IPS-NIHi7 (cell line): ENCODE data around the gene TP73.

ENCODE experiments used
- DNase-seq: peaks from one replicate; pipeline ENCODE4 v3.0.0; 2012; ENCODE audit warnings: mixed read lengths; ENCODE audit errors: extremely low spot score

Gene TP73

DNA sequence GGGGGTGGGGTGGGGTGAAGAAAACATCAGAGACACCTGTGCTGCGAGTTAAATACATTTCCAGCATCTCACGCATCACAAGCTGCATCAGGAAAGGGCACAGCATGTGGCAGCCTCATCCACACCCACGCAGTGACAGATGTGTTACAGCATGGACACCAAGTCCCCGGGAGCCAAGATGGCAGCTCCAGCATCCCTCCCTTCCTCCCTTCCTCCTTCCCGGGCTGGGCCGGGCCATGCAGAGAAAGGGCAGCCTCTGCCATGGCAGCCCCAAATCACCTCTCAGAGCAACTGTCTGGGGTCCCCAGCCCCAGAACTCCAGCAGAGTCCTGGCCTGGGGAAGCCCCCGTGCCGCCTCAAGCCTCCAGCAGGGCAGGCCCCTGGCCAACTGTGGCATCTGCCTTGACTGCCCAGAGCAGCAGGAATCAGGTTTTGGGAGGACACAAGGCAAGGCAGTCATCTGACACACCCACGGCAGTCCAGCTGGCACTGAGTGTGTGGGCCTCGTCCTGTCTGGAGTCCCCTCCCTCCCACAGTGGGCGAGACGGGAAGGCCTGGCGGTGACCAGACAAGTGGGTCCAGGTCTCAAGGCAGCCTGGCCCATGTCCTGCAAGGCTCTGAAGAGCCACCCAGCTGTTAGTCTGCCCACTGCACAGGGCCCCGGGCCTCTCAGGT, 126.4 kb downstream of the TP73 start:
- DNase-seq, result no peak

DNA sequence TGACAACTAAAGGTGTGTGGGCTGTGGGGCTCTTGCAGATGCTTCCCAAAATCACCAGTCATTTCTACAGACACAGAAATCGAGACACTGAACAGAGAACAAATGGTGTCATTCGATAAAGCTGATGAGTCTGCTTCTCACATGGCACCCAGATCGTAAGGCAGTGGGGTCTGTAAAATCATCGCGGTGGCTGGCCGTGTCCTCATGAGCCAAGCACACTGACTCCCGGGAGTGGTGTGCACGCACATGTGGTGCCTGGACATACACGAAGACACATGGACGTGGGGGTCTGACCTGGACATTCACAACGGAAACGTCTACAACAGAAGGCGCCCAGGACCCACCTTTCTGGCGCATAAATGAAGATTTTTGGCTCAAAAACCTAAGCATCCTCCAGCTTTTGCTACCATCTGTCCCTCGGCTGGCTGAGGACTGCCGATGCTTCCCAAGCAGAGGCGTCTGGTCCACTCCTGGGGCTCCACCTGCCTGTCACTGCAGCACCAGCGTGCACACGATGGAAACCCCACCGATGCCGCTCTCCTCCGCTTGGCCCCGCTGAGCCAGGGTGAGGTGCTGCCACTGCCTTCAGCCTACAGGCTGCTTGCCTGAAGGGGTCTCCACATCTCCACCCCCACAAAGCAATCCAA, 127.1 kb downstream of the TP73 start:
- no peak for DNase-seq

DNA sequence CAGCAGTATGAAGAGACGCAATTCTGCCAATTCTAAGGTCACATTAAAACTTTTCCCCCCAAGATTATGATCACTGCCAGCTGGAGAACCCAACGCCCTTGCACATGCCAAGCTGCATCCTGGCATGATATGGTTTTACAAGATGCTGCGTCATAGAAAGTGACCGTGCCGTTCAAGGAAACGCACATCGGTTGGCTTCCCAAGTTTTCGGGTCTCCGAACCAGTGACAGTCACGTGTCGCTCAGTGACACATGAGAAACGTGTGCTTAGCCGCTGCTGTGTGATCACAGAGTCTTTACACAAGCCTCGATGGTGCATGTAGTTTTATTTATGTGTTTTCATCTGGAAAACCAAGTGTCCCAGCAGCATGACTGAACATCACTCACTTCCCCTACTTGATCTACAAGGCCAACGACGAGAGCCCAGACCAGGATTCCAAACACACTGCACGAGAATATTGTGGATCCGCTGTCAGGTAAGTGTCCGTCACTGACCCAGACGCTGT, 127.6 kb downstream of the TP73 start:
- no peak for DNase-seq

DNA sequence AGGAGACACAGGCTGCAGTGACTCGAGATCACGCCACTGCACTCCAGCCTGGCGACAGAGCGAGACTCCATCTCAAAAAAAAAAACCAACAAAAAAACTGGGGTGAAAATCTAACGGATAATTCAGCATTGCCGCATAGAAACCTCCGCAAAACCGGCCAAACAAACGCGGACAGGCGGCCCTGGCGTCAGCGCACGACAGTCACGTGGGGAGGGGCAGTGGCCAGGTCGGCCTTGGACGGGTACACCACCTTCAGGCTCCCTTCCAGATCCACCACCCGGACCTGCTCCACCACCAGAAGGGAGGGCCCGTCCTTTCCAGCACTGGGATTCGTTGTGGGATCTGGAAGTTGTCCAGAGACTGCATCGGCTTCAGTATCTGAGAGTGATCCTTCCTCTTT, 128.6 kb downstream of the TP73 start:
- DNase-seq, result no peak

DNA sequence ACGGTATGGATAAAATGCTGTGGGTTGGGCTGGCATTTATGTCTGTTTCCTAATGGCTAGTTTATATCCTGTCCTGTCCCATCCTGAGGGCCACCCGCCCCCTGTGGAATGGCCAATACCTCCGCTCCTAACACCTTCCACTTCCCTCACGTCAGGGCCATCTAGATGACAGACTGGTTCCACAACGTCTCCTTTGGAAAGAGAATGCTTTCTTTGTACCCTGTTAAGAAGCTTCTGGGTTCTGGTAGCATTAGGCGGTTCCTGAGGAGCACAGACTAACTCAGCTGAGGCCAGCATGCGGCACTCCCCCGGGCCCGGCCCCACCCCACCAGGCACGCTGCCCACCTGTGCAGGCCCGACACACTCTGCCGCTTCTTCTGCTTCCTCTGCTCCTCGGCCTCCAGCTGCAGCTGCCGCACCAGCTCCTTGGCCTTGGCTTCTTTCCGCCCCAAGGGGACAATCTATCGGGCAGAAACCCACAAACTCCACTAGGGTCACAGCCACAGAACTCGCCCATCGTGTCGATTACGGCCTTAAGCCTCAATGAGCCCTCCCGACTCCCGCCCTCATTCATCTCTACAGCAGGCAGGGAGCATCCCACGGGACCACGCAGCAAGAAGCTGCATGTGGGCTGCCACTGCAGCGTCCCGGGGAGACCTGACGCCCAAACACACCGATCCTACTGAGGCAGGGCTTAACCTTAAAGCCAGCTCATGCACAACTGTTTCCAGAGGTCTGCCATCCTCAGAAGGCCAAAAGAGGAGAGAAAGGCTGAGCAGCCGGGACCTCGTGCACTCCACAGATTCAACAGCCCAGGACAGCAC, 131.5 kb downstream of the TP73 start:
- DNase-seq, result no peak

DNA sequence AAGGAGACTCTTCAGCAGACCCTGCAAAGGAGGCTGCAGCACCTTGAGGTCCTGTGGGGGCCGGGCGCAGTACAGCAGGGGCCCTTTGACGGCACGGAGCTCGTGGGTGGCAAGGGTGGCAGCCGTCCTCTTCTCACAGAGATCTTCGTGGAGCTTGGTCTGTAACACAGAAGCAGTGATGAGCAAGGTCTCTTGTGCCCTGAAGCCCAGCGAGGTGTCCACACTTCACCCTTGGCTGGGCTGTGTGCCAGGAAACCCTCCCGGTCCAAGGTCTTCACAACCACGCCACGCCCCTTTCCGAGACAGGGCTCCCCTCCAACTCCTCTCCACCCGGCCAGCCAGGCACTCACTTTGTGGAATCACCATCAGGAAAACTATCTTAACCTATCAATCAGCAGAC, 132.7 kb downstream of the TP73 start:
- DNase-seq, result no peak

DNA sequence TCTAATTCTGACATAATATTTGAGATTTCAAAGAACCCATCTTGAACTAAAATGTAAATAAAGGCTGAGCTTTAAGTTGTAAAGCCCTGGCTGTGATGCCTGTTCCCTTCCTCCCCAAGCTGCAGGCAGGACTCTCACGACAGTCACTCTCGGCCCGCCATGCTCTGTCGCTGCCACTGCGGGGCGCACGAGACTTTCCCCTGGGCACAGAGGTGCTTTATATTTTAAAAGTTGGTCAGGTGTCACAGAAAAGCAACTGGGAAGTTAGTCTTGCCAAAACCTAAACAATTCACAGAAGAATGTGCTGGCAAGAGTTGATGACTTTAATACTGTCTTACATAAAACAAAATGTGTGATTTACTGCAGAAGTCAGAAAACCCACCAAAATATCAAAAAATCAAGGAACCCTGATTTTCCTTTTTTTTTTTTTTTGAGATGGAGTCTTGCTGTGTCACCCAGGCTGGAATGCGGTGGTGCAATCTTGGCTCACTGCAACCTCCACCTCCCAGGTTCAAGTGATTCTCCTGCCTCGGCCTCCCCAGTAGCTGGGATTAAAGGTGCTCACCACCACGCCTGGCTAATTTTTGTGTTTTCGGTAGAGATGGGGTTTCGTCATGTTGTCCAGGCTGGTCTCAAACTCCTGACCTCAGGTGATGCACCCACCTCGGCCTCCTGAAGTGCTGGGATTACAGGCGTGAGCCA, 133.3 kb downstream of the TP73 start:
- DNase-seq, result peak; percentile 75
